Thymus (tissue), 14 donors: ENCODE data around the gene RAPGEF2. TPM values are rescaled to one million over a fixed set of nuclear protein-coding genes. Genes with fewer than 3 reads are reported as not detected.
"Not testable (repeated sequence)": the region's sequence is repeated elsewhere in the genome, so short reads cannot be mapped to it uniquely, and the experiment has no call there.

Experiments
- DNase-seq, 9 donors: peaks; one replicate each; pipeline ENCODE4 v3.0.0-alpha.2; 2013; ENCODE audit warnings: low spot score in 9 of 9, low read depth in 6 of 9, missing footprints in 1 of 9
- H3K27ac ChIP-seq, 2 donors: one replicate each; pipeline ENCODE4 v1.5.1; 2013; ENCODE audit warnings: control low read depth in 1 of 2, low read depth in 1 of 2, low read length in 1 of 2, mild to moderate bottlenecking in 1 of 2, moderate library complexity in 1 of 2
- H3K27me3 ChIP-seq, 2 donors: one replicate each; pipeline ENCODE4 v1.5.1; 2013; ENCODE audit warnings: low read length in 1 of 2; ENCODE audit not compliant: control insufficient read depth in 2 of 2, insufficient read depth in 1 of 2
- H3K36me3 ChIP-seq, 2 donors: one replicate each; pipeline ENCODE4 v1.5.1; 2013; ENCODE audit warnings: low read length in 1 of 2, mild to moderate bottlenecking in 1 of 2, moderate library complexity in 1 of 2; ENCODE audit not compliant: control insufficient read depth in 2 of 2, insufficient read depth in 2 of 2
- H3K4me1 ChIP-seq, 2 donors: one replicate each; pipeline ENCODE4 v1.5.1; 2013; ENCODE audit warnings: low read length in 2 of 2; ENCODE audit not compliant: control insufficient read depth in 2 of 2, insufficient read depth in 2 of 2
- H3K4me3 ChIP-seq, 2 donors: one replicate each; pipeline ENCODE4 v1.5.1; 2013; ENCODE audit warnings: low read length in 2 of 2, control low read depth in 1 of 2, mild to moderate bottlenecking in 1 of 2
- H3K9me3 ChIP-seq, 2 donors: one replicate each; pipeline ENCODE4 v1.5.1; 2013; ENCODE audit warnings: low read length in 1 of 2, mild to moderate bottlenecking in 1 of 2; ENCODE audit not compliant: control insufficient read depth in 2 of 2, insufficient read depth in 1 of 2
- WGBS: extraction: QIAGEN DNeasy Blood & Tissue Kit; methylation state at CpG from one replicate; pipeline ENCODE4 v1.1.7; 2013; 5-methylcytosine and 5-hydroxymethylcytosine counted together
- long read RNA-seq, 10 donors: transcript quantifications; one replicate each; lab custom pipeline, GENCODE V29; 2026
- polyA plus RNA-seq: library from polyadenylated mRNA; stranded (reverse); fragments of 200-250 nt; gene quantifications from one replicate; pipeline ENCODE4 v1.2.3, GENCODE V29; 2013
- total RNA-seq: library from RNA; stranded (reverse); fragments of 120-200 nt; gene quantifications from one replicate; pipeline ENCODE4 v1.2.4, GENCODE V29; 2013
- donor health status: healthy.

RAPGEF2 gene
- total RNA-seq (23.6 TPM), polyA plus RNA-seq (7.9 TPM)
- long read RNA-seq, donor 1, result 0 reads
- long read RNA-seq, donor 2, result 0 reads
- long read RNA-seq, donor 3, result 0 reads
- long read RNA-seq, donor 4, partial matches to known transcripts, result 0 of 1 reads
- long read RNA-seq, donor 4, other reads (novel, unspliced or antisense), result 0 of 1 reads
- long read RNA-seq, donor 5, result 0 reads
- long read RNA-seq, donor 6, result 0 reads
- long read RNA-seq, donor 7, partial matches to known transcripts, result 10 of 10 reads
- long read RNA-seq, donor 7, other reads (novel, unspliced or antisense), result 0 of 10 reads
- long read RNA-seq, donor 8, result 0 reads
- long read RNA-seq, donor 9, result 0 reads
- long read RNA-seq, donor 10, result 0 reads

GRCh38 chr4:159102622-159103383 is at the start of gene RAPGEF2:
RAPGEF2 (plus strand) TSS chr4:159103079; CDS start chr4:159104163, 1,084 bp downstream.
- no peaks in the 10 kb centered on the region for H3K36me3 ChIP-seq
- peak; percentile 71 to 93 (median 80) for DNase-seq
- H3K4me1 ChIP-seq, result peaks cover 16 to 24% of the 10 kb centered on the region in 2 donors
- H3K9me3 ChIP-seq, result no peaks in the 10 kb centered on the region
- H3K4me3 ChIP-seq, result peak within 1 kb of the TSS; percentile 87 to 96
- peaks cover 7 to 25% of the 10 kb centered on the region in 2 donors for H3K27me3 ChIP-seq
- WGBS, result under 1% methylated on average over 100 of the region's 100 CpGs
- peak within 1 kb of the TSS; percentile 77 to 84 for H3K27ac ChIP-seq

- no peak for DNase-seq
- H3K4me3 ChIP-seq, result no peak overlapping the region
- H3K9me3 ChIP-seq, result no peaks in the 10 kb centered on the region
- WGBS, result 94% methylated on average over 2 of the region's 2 CpGs
- H3K27me3 ChIP-seq, result no peaks in the 10 kb centered on the region
- H3K27ac ChIP-seq, result no peak overlapping the region
- no peaks in the 10 kb centered on the region for H3K36me3 ChIP-seq
- no peaks in the 10 kb centered on the region for H3K4me1 ChIP-seq
Observed at GRCh38 chr4:159055833-159056232, 47.0 kb upstream of the RAPGEF2 start.

GRCh38 chr4:159060161-159060560 is 42.7 kb upstream of the RAPGEF2 start:
- Histone ChIP-seq H3K27me3 (no peaks in the 10 kb centered on the region), H3K4me3 (no peak overlapping the region)
- WGBS, result 98% methylated on average over 3 of the region's 3 CpGs

GRCh38 chr4:159062381-159062780 is 40.5 kb upstream of the RAPGEF2 start:
- no peaks in the 10 kb centered on the region for H3K4me1 ChIP-seq
- H3K9me3 ChIP-seq, result no peaks in the 10 kb centered on the region
- no peaks in the 10 kb centered on the region for H3K27me3 ChIP-seq
- no peak overlapping the region for H3K4me3 ChIP-seq
- H3K36me3 ChIP-seq, result no peaks in the 10 kb centered on the region
- WGBS, result 75% methylated on average over 2 of the region's 2 CpGs
- no peak for DNase-seq
- no peak overlapping the region for H3K27ac ChIP-seq

More at GRCh38 chr4:159060161-159060560, 42.7 kb upstream of the RAPGEF2 start:
- Histone ChIP-seq H3K9me3 (no peaks in the 10 kb centered on the region), H3K4me1 (no peaks in the 10 kb centered on the region), H3K36me3 (no peaks in the 10 kb centered on the region), H3K27ac (no peak overlapping the region)
- DNase-seq, result no peak

- Histone ChIP-seq H3K27ac (no peak overlapping the region), H3K4me3 (no peak overlapping the region), H3K36me3 (no peaks in the 10 kb centered on the region), H3K27me3 (no peaks in the 10 kb centered on the region), H3K4me1 (no peaks in the 10 kb centered on the region), H3K9me3 (no peaks in the 10 kb centered on the region)
- WGBS, result 98% methylated on average over 3 of the region's 3 CpGs
- no peak for DNase-seq
Observed at GRCh38 chr4:159065513-159066240, 37.2 kb upstream of the RAPGEF2 start.

GRCh38 chr4:159068139-159068538 is 34.7 kb upstream of the RAPGEF2 start:
- H3K27me3 ChIP-seq, H3K9me3 ChIP-seq, H3K4me1 ChIP-seq, H3K36me3 ChIP-seq, DNase-seq, H3K27ac ChIP-seq, H3K4me3 ChIP-seq: not testable (repeated sequence)
- WGBS, result 92% methylated on average over 5 of the region's 5 CpGs

- H3K27ac ChIP-seq, result no peak overlapping the region
- H3K36me3 ChIP-seq, result no peaks in the 10 kb centered on the region
- WGBS, result 75% methylated on average over 3 of the region's 3 CpGs
- no peak for DNase-seq
- no peaks in the 10 kb centered on the region for H3K27me3 ChIP-seq
- H3K4me1 ChIP-seq, result no peaks in the 10 kb centered on the region
- H3K9me3 ChIP-seq, result no peaks in the 10 kb centered on the region
- H3K4me3 ChIP-seq, result no peak overlapping the region
Observed at GRCh38 chr4:159069922-159070321, 33.0 kb upstream of the RAPGEF2 start.

- H3K9me3 ChIP-seq, result no peaks in the 10 kb centered on the region
- DNase-seq, result no peak
- 91% methylated on average over 4 of the region's 4 CpGs for WGBS
- no peak overlapping the region for H3K4me3 ChIP-seq
- H3K4me1 ChIP-seq, result no peaks in the 10 kb centered on the region
- no peaks in the 10 kb centered on the region for H3K27me3 ChIP-seq
- no peak overlapping the region for H3K27ac ChIP-seq
- no peaks in the 10 kb centered on the region for H3K36me3 ChIP-seq
Observed at GRCh38 chr4:159070742-159071141, 32.1 kb upstream of the RAPGEF2 start.
